ENCODE data around the gene OR52K2.

OR52K2 gene

DNA sequence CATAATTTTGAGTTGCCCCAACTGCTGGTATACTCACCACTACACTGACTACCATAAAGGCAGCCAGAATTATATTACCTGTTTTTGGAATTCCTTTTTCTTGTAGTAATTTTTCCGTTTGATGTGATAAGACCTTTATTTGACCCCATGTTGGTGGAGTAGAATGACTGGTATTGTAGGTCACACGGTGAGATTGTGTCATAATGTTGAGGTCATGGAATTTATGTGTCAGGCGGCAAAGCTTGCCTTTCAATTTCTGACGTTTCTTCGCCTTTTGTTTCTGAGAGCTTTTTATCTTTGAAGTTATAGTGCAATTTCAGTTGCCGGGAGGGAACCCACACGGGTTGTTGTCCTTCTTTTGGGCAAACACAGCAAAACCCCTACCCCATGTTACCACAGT lies 46.4 kb downstream of the OR52K2 start:
- Histone ChIP-seq H3K27ac (replicated peaks) (no peak overlapping the region), H3K27me3 (ENCODE audit: insufficient read depth, poor library complexity, severe bottlenecking) (no peaks in the 10 kb centered on the region), H3K4me3 (replicated peaks; ENCODE audit: insufficient read depth, low read length) (no peak overlapping the region)
- DNase-seq (ENCODE audit: low read depth in 1 of 2, low spot score in 1 of 2) = no peak
- no peak for TF ChIP-seq POLR2AphosphoS5 (IDR thresholded peaks at IDR 0.05; ENCODE audit: low read depth)
- no peak for TF ChIP-seq GABPA (IDR thresholded peaks at IDR 0.05; ENCODE audit: low read depth)

DNA sequence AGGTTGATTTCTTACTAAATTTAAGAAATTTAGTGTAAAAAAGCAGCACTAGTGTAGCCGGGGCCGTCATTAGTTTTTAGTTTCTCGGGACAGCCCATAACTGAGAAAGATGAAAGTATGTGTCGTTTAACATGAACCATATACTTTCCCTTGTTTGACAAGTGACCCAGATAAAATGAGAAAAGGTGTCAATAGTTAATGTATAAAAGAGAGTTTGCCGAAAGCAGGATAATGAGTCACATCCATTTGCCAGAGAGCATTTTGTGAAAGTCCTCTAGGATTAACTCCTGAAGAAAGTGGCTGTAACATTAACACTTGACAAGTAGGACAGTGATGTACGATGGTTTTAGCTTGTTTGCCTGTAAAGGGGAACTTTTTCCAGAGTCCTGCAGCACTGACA lies 46.9 kb downstream of the OR52K2 start:
- Histone ChIP-seq H3K27me3 (ENCODE audit: insufficient read depth, poor library complexity, severe bottlenecking) (no peaks in the 10 kb centered on the region), H3K4me3 (replicated peaks; ENCODE audit: insufficient read depth, low read length) (no peak overlapping the region), H3K27ac (replicated peaks) (no peak overlapping the region)
- no peak for DNase-seq (ENCODE audit: low read depth in 1 of 2, low spot score in 1 of 2)
- TF ChIP-seq, protein P1, sequence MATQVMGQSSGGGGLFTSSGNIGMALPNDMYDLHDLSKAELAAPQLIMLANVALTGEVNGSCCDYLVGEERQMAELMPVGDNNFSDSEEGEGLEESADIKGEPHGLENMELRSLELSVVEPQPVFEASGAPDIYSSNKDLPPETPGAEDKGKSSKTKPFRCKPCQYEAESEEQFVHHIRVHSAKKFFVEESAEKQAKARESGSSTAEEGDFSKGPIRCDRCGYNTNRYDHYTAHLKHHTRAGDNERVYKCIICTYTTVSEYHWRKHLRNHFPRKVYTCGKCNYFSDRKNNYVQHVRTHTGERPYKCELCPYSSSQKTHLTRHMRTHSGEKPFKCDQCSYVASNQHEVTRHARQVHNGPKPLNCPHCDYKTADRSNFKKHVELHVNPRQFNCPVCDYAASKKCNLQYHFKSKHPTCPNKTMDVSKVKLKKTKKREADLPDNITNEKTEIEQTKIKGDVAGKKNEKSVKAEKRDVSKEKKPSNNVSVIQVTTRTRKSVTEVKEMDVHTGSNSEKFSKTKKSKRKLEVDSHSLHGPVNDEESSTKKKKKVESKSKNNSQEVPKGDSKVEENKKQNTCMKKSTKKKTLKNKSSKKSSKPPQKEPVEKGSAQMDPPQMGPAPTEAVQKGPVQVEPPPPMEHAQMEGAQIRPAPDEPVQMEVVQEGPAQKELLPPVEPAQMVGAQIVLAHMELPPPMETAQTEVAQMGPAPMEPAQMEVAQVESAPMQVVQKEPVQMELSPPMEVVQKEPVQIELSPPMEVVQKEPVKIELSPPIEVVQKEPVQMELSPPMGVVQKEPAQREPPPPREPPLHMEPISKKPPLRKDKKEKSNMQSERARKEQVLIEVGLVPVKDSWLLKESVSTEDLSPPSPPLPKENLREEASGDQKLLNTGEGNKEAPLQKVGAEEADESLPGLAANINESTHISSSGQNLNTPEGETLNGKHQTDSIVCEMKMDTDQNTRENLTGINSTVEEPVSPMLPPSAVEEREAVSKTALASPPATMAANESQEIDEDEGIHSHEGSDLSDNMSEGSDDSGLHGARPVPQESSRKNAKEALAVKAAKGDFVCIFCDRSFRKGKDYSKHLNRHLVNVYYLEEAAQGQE (IDR thresholded peaks at IDR 0.05; ENCODE audit: insufficient replicate concordance, low read depth) = no peak
- no peak for TF ChIP-seq SPI1 (IDR thresholded peaks at IDR 0.05; ENCODE audit: borderline replicate concordance, low read depth)
- no peak for TF ChIP-seq POLR2AphosphoS5 (IDR thresholded peaks at IDR 0.05; ENCODE audit: low read depth)
- no peak for TF ChIP-seq GABPA (IDR thresholded peaks at IDR 0.05; ENCODE audit: low read depth)

DNA sequence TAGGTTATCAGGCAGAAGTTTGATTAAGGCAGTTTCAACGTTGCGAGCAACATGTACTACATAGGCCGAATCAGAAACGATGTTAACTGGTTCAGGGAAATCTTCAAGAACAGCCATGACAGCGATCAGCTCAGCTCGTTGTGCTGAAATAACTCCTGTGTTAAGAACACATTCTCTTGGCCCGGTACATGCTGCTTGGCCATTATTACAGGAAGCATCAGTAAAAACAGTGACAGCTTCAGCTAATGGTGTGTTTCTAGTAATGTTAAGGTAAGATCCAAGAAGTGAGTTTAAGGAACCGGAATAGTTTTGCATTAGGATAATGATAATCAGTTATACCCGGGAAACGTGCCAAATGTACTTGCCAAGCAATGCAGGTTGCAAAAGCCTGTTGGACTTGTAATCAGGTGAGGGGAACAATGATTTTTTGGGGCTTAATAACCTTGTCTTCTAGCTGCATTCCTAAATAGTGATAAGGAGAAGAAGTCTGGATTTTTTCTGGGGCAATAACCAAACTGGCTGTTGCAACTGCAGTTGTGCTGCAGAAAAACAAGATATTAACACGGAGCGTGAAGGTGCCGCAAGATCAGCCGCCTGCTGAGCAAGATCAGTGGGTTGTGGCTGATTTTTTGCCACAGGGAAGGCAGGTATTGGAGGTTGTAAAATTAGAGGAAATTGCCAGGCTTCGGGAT lies 47.6 kb downstream of the OR52K2 start:
- Histone ChIP-seq H3K4me3 (replicated peaks; ENCODE audit: insufficient read depth, low read length) (no peak overlapping the region), H3K27ac (replicated peaks) (no peak overlapping the region), H3K27me3 (ENCODE audit: insufficient read depth, poor library complexity, severe bottlenecking) (no peaks in the 10 kb centered on the region)
- TF ChIP-seq, protein P1 (IDR thresholded peaks at IDR 0.05; ENCODE audit: insufficient replicate concordance, low read depth) = no peak
- TF ChIP-seq SPI1 (IDR thresholded peaks at IDR 0.05; ENCODE audit: borderline replicate concordance, low read depth) (no peak), POLR2AphosphoS5 (IDR thresholded peaks at IDR 0.05; ENCODE audit: low read depth) (no peak), GABPA (IDR thresholded peaks at IDR 0.05; ENCODE audit: low read depth) (no peak)
- TF ChIP-seq, protein P2, sequence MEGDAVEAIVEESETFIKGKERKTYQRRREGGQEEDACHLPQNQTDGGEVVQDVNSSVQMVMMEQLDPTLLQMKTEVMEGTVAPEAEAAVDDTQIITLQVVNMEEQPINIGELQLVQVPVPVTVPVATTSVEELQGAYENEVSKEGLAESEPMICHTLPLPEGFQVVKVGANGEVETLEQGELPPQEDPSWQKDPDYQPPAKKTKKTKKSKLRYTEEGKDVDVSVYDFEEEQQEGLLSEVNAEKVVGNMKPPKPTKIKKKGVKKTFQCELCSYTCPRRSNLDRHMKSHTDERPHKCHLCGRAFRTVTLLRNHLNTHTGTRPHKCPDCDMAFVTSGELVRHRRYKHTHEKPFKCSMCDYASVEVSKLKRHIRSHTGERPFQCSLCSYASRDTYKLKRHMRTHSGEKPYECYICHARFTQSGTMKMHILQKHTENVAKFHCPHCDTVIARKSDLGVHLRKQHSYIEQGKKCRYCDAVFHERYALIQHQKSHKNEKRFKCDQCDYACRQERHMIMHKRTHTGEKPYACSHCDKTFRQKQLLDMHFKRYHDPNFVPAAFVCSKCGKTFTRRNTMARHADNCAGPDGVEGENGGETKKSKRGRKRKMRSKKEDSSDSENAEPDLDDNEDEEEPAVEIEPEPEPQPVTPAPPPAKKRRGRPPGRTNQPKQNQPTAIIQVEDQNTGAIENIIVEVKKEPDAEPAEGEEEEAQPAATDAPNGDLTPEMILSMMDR (IDR thresholded peaks at IDR 0.05; ENCODE audit: insufficient read depth, low read length) = no peak
- DNase-seq (ENCODE audit: low read depth in 1 of 2, low spot score in 1 of 2) = no peak

Measured in HL-60 (cell line).